ENCODE measurements around the gene KRT78.
"Not testable (repeated sequence)": the region's sequence is repeated elsewhere in the genome, so short reads cannot be mapped to it uniquely, and the experiment has no call there.

The KRT78 gene, protein sequence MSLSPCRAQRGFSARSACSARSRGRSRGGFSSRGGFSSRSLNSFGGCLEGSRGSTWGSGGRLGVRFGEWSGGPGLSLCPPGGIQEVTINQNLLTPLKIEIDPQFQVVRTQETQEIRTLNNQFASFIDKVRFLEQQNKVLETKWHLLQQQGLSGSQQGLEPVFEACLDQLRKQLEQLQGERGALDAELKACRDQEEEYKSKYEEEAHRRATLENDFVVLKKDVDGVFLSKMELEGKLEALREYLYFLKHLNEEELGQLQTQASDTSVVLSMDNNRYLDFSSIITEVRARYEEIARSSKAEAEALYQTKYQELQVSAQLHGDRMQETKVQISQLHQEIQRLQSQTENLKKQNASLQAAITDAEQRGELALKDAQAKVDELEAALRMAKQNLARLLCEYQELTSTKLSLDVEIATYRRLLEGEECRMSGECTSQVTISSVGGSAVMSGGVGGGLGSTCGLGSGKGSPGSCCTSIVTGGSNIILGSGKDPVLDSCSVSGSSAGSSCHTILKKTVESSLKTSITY

GRCh38 chr12:52848661-52849255 lies at the start of gene KRT78:
Gene KRT78, minus strand, starts transcription at chr12:52848994. Its CDS starts 64 bp downstream, at chr12:52848930.
- DNase-seq (ENCODE audit: low read depth in 1 of 2, low spot score in 1 of 2): no peak

DNA sequence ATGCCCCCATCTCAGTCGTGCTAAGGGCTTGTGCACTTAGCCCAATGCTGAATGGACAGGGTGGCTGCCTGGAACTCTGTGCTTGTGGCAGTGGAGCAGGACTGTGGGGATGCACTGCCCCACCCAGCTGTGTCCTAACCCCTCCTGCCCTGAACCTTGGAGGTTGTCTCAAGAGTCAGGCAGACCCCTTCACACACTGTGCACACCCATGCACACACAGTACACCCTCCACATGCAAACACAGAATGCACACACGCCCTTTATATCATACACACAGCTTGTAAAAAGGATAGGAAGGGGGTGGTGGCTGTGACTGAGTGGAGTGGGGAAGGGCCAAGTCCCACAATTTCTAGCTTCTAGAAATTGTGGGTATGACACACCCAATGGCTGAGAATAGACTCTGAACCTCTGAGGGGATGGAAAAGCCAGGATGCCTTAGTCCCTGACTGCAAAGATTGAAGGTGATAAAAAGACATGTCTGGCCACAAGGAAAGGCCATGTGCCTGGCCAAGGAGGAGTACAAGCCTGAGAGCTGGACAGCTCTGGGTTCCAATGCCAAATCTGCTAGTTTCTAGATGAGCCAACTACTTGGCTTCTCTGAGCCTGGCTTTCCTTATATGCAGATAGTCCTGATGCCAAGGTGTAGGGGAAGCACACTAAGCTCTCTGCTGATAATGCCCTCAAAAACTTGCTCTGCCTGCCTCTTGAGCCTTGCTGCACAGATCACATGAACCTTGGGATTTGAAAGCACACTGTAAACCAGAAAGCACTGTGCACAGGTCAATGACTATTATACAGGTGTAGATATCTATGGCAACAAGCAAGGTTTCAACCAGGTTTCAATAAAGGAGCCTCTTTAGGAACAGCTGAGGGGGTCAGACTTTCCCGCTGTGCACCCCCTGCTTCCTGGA lies 47.7 kb upstream of the KRT78 start:
- DNase-seq (ENCODE audit: low read depth in 1 of 2, low spot score in 1 of 2): no peak

DNA sequence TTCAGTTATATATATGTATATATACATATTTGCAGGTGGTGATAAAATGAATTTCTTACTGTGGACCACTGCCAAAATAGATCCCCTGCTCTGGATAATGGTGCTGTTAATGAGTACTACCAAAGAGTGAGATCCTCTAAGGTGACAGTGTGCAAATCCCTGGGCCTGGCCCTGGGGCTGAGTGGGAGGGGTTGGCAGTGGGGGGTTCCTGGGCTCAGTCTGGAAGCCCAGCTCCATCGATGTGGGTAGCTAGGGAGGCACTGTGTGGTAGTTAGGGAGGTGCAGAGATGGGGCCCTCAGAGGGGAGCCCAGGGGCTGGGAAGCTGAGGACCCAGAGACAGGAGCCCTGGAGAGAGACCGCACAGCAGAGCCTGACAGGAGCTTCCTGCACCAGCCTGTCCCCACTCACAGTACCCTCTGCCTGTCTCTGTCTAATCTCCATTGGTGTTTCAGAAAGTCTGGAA lies 47.0 kb upstream of the KRT78 start:
- DNase-seq (ENCODE audit: low read depth in 1 of 2, low spot score in 1 of 2): no peak

DNA sequence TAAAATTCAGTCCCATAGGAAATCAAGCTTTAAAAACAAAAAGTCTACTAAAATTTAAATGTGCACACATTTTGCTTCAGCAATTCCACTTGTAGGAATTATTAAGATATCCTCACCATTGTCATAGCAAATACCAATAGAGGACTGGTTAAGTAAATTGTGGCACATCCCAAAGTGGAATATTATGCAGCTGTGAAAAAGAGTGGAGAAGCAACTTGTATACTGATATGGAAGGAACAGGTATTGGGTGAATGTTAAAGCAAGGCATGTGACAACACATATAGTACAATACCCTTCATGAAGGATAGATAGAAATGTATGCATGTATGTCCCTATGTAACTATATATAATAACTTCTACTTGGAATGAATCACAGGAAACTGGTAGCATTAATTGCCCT lies 44.2 kb upstream of the KRT78 start:
- no peak for DNase-seq (ENCODE audit: low read depth in 1 of 2, low spot score in 1 of 2)

GRCh38 chr12:52892207-52892852 lies 43.5 kb upstream of the KRT78 start:
- no peak for DNase-seq (ENCODE audit: low read depth in 1 of 2, low spot score in 1 of 2)

DNA sequence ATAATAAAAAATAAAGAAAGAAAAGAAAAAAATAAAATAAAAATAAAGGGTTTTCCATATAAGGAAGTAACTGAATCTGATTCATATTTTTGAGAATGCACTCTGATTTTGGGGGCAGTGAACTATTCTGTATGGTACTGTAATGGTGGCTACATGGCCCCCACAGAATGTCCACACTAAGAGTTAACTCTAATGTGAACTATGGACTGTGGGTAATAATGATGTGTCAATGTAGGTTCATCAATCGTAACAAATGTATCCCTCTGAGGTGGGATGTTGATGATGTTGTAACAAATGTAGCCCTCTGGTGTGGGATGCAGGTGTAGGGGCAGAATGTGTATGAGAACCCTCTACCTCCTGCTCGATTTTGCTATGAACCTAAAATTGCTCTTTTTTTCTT lies 42.2 kb upstream of the KRT78 start:
- DNase-seq (ENCODE audit: low read depth in 1 of 2, low spot score in 1 of 2): no peak

- no peak for DNase-seq (ENCODE audit: low read depth in 1 of 2, low spot score in 1 of 2)
These were observed 41.6 kb upstream of the KRT78 start for GRCh38 chr12:52890417-52890816.

DNA sequence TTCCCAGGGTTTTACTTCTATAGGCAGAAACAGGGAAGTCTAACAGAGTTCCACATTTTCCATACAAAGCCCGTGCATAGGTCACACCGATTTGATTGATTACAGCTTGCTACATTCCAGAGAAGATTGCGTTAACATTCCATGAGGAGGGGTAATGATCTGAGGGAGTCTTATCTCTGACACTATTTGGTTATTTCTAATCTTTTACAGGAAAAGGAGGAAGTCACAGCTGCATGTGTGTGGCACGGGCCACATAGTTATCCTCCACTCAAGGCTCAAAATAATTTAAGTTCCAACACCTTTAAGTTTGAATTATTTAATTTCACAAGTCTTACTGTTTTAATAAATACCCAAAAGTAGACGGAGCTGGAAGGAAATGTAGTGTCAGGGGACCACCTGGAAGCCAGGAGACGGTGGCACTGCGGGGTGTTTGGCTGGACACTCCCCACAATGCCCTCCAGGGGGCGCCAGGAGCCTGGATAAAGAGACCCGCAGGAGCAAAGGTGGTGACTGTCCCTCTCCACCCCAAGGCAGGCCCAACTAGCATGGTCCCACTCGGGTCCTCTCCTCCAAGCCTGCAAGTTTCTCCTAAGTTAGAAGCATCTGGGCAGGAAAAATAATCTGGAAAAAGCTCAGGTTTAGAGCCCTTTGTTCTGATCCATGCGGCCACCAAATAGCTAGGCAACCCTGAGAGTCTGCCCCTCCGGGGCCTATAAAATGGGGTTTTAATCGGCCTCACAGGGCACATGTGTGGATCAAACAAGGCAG lies 35.9 kb upstream of the KRT78 start:
- DNase-seq (ENCODE audit: low read depth in 1 of 2, low spot score in 1 of 2): peak; percentile 70 to 76

GRCh38 chr12:52880499-52880898 lies 31.7 kb upstream of the KRT78 start:
- not testable (repeated sequence) for DNase-seq (ENCODE audit: low read depth in 1 of 2, low spot score in 1 of 2)

DNA sequence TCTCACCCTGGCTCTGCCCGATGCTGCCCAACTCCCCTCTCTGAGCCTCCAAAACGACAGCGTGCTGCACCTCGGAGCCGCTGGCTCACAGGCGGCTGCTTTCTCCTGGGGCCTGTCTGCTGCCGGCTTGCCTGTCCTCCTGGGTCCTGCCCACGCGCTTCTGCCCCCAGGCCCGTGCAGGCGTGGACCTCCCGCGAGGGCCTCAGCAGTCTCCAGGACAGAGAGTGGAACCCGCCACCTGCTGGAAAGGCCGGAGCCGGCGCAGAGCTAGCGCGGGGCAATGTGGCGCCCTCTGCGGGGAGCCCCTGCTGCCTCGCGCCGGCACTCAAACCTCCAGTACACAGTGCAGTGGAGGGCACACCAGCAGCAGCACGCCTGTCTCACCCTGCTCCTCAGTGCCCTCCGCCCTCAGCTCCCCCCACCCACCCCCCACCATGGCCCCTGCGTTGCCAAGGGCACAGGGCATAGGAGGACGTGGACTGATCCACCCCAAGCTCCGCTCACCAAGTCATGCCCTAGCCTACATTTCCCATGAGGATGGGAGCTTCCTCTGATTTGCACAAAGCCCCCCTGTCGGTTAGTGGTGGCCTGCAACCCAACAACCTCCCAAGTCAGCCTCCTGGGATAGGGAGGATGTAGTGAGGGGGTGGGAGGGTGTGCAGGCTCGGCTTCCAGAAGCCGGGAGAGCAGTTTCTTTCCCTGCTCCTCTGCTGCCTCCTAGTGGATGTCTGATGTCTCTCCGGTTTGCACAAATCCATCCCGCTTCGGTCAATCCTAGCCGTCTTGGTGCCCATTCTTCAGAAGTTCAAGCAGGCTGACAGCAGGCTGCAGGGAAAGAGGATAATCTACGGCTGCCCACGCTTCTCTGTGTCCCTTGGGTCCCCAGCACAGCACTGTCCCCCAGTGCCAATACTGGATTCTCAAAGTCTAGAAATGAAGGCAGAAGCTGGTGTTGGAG lies 30.9 kb upstream of the KRT78 start:
- peak; percentile 37 to 44 for DNase-seq (ENCODE audit: low read depth in 1 of 2, low spot score in 1 of 2)

GRCh38 chr12:52878507-52879393 lies 30.0 kb upstream of the KRT78 start:
- no peak for DNase-seq (ENCODE audit: low read depth in 1 of 2, low spot score in 1 of 2)

DNA sequence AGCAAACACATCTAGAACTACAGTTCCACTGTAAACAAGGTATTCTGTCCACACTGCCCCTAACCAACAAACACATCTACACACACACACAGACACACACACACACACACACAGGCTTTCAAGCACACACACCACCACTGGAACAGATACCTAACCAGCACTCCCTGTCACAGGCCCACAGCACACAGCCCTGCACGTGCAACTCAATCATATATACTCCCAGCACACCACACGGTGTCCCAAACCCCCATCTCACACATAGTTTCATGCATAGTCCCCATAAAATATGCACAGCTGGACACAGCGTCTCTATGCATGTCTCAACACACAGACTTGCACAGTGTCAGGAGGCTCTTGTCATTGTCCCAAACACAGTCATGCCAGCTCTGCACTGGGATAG lies 28.4 kb upstream of the KRT78 start:
- no peak for DNase-seq (ENCODE audit: low read depth in 1 of 2, low spot score in 1 of 2)

GRCh38 chr12:52876372-52876771 lies 27.6 kb upstream of the KRT78 start:
- no peak for DNase-seq (ENCODE audit: low read depth in 1 of 2, low spot score in 1 of 2)

DNA sequence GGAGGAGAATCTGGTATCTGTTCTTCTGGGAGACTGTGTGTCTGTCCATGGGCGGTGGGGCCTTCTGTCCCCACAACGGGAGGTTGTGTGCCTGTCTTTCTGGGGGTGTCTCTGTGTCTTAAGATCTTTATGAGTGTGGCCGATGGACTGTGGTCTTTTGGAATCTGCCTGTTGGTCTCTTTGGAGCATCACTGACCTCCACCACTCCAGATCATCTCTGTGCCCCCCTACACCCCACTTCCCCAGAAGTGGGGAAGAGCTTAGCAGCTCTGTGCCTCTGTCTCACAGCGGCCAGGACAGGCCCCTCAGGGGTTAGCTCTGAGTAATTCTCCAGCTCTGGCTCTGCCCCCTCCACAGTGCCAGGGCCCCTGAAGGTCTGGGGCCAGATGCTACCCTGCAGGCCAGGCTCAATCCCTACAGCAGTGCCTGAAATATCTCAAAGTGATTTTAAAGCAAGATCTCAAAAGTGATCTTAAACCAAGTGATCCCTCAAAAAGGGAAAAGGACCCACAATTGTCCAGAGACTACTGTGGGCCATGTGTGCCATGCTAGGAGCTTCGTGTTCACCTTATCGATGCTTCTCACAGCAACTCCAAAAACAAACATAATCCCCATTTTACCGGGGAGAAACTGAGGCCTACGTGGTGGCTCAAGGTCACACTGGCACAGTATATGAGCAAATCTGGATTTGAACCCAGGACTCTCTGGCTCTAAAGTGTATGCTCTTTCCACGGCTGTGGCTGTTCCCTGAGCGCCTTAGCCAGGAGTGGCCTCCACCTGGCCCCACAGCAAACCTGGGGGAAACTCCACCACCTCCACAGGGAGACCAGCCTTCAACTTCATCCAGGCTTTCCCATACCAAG lies 26.0 kb upstream of the KRT78 start:
- no peak for DNase-seq (ENCODE audit: low read depth in 1 of 2, low spot score in 1 of 2)

DNA sequence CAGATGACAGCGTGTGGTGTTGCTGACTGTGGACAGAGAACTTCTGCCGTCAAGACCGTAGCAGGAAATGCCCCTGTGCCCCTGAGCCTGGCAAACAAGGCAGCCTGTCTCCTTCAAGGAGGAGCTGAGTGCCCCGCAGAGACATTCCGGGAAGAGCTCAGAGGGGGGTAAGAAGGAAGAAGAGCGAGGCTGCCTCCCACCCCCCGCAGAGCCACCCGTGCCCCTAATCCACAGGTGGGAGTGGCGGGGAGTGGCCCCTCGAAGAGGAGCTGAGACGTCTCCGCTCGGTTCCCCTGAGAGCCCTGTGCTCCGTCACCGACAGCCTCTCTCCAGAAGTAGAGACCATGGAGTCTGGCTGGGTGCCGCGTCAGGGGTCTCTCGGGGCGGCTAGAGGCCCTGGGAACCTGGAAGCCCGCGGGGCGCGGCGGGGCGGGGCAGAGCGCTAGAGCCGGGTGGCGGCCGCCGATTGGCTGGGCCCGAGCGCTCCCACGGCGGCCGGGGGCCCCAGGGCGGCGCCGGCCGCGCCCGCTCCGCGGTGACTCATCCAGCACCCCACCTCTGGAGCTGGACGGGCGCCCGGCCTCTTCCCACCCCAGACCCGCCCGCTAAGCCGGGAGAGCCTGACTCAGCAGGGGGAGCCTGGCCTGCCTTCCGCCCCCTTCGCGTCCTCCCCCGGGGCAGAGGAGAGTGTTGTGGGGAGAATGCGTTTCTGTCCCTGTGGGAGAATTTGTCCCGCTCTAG lies 25.2 kb upstream of the KRT78 start:
- DNase-seq (ENCODE audit: low read depth in 1 of 2, low spot score in 1 of 2): no peak

DNA sequence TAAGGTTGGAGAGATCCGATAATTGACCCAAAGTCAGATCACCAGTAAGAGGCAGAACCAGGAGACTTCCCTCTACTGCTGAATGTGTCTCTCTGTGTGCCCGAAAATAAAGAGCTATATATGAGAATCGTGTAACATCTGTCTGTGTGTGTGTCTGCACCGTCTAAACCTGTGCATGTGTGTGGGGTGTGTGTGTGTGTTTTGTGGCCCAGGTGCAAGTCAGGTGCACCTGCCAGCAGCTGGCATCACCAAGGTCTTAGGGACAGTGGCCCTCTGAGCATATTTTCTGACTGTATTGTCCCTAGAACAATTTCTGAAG lies 24.7 kb upstream of the KRT78 start:
- DNase-seq (ENCODE audit: low read depth in 1 of 2, low spot score in 1 of 2): no peak

Measured in activated T-helper 1 cell treated with anti-CD3 and anti-CD28 coated beads, Interleukin-2, amount 50 U/mL, for 16 hours (primary cell).